Neural progenitor cell (in vitro differentiated cells): ENCODE results near the gene PCDH1.

Experiments
- CTCF ChIP-seq: fragments of 200-600 bp; sonication (generic); IDR thresholded peaks from 2 replicates; pipeline ENCODE4 v1.5.1; 2017; ENCODE audit warnings: antibody characterized with exemption, mild to moderate bottlenecking
- EZH2 ChIP-seq: fragments of 200-600 bp; sonication (generic); IDR thresholded peaks from 2 replicates; pipeline ENCODE4 v1.6.1; 2017; ENCODE audit warnings: antibody characterized with exemption, mild to moderate bottlenecking, moderate library complexity
- EZH2phosphoT487 ChIP-seq: fragments of 200-600 bp; sonication (generic); IDR thresholded peaks from 2 replicates; pipeline ENCODE4 v1.6.1; 2017; ENCODE audit warnings: antibody characterized with exemption

GRCh38 chr5:141845371-141845851 is 32.8 kb downstream of the PCDH1 start:
- TF ChIP-seq EZH2, result no peak
- TF ChIP-seq CTCF, result peak; percentile 32
- TF ChIP-seq EZH2phosphoT487, result no peak
